GM12865 (cell line): ENCODE data around the gene CTNNA3.

Experiments used
- DNase-seq: peaks from one replicate; pipeline ENCODE4 v3.0.0; 2010; ENCODE audit warnings: low read depth
- H3K4me3 ChIP-seq: 2 replicates; pipeline ENCODE4 v1.5.1; 2011; ENCODE audit warnings: mild to moderate bottlenecking, low read depth, low read length, control low read depth
- CTCF ChIP-seq: IDR thresholded peaks from 2 replicates; pipeline ENCODE4 v1.5.1; 2011; ENCODE audit warnings: low read length, control low read depth, low read depth, inconsistent platforms; ENCODE audit not compliant: insufficient read depth; ENCODE audit errors: missing control alignments

The CTNNA3 gene

GRCh38 chr10:66842867-66843266 lies 853.1 kb downstream of the CTNNA3 start:
- DNase-seq: no peak
- no peak for TF ChIP-seq CTCF
- no peak overlapping the region for H3K4me3 ChIP-seq

DNA sequence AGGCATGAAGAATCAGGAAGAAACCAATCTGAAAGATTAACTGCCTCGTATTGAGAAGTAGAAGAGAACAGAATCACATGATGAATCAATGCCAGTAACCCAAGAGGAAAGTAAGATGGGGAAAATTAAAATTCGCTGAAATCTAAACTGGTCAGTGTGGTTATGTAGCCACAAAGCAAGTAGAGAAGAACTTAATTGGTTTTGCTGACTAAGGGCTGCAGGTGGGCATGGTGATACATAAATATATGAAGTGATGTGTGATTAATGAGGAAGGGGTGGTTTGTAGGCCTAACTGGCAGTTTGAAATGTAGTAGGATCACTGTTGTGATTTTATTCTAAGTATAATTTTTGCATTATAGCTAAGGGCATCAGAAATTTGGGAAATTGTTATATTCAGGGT lies 853.6 kb downstream of the CTNNA3 start:
- H3K4me3 ChIP-seq: no peak overlapping the region
- DNase-seq: no peak
- no peak for TF ChIP-seq CTCF

DNA sequence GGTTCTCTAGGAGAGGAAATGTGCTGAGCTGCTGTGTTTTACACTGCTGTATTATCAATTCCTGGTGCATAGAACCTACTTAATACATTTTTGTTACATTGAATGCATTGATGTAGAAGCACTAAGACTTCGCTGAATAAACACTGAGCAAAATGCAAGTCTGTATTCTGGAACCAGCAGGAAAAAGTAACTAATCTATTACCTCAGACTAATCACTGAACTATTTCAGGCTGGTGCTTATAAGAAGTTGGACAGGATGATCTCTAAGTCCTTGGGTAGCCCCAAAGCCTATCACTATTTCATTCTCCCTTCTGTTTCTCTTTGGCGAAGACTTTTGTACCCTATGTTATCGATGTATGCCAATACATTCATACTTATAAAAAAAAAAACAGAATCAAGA lies 857.3 kb downstream of the CTNNA3 start:
- DNase-seq: no peak
- TF ChIP-seq CTCF: no peak
- H3K4me3 ChIP-seq: no peak overlapping the region

DNA sequence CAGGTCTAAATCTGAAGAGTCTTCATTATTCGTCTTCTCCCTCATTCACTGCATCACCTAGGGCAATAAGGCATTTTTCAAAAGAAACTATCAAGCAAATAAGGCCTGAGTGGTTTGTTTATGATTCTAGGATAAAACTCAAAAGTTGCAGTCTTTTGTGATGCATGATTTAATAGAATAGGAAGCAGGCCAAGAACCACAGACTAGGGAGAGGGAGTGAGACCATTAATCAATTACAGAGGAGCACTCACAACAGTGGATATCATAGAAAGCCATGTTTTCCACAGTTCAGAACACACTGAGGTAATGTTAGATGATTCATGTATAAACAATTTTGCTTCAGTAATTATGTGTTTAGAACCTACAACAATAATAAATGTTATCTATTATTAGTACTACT lies 858.0 kb downstream of the CTNNA3 start:
- no peak for DNase-seq
- H3K4me3 ChIP-seq: no peak overlapping the region
- TF ChIP-seq CTCF: no peak

- no peak for TF ChIP-seq CTCF
- no peak for DNase-seq
- H3K4me3 ChIP-seq: no peak overlapping the region
Observed at GRCh38 chr10:66837335-66837734, 858.7 kb downstream of the CTNNA3 start.

GRCh38 chr10:66836771-66837170 lies 859.2 kb downstream of the CTNNA3 start:
- H3K4me3 ChIP-seq: no peak overlapping the region
- TF ChIP-seq CTCF: no peak
- DNase-seq: no peak

DNA sequence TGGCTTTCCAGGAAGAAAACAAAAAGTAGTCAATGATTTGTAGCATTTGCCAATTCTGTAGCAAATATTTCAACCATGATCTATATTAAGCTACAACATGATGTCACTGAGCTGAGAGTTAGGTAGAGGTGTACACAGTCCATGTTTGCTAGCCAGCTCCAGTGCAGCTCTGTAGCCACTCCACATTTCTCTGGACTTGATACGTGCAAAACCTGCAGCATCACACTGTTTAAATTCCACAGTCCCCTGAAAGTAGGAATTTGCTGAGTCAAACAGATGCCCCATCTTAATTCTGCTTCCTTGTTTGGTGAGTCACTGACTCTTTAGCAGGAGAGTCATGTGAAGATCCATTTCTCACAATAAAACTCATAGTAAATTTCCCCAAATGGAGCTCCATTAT lies 859.9 kb downstream of the CTNNA3 start:
- TF ChIP-seq CTCF: no peak
- H3K4me3 ChIP-seq: no peak overlapping the region
- DNase-seq: no peak
